HG02678 (cell line): ENCODE data around the gene RRM2.
"Not testable (repeated sequence)": the region's sequence is repeated elsewhere in the genome, so short reads cannot be mapped to it uniquely, and the experiment has no call there.

Experiments
- ATAC-seq: cut with Tn5 transposase; IDR thresholded peaks from one replicate; pipeline ENCODE4 v1.9.1; 2021; ENCODE audit warnings: mild to moderate bottlenecking, moderate library complexity; ENCODE audit not compliant: unreplicated experiment

The RRM2 gene

DNA sequence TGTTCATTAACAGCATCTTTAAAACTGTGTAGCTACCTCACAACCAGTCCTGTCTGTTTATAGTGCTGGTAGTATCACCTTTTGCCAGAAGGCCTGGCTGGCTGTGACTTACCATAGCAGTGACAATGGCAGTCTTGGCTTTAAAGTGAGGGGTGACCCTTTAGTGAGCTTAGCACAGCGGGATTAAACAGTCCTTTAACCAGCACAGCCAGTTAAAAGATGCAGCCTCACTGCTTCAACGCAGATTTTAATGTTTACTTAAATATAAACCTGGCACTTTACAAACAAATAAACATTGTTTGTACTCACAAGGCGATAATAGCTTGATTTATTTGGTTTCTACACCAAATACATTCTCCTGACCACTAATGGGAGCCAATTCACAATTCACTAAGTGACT, 7.0 kb downstream of the RRM2 start:
- ATAC-seq, result no peak

DNA sequence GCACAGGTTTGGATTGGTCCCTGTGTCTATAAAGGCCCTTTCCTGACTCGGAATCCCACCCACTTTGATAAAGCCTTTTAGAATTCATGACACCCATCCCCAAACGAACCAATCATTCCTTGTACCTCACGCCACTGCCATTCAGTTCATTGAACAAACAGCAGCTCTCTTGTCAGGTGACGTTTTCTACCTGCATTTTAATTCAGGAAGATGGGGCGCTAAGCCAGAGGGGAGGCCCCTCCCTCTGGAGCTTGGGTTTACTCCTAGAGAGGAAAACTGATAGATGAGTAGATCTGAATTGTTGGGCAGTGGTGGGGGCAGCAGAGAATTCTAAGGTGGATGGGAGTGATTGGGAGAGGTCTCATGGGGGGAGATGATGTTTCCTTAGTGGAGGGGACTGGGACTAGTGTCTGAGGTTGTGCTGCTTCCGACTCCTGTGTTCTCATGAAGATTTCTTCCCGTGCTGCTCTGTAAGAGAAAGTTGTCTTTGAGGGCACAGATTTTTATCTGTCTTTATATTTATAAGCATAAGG, 9.6 kb downstream of the RRM2 start:
- ATAC-seq, result no peak

DNA sequence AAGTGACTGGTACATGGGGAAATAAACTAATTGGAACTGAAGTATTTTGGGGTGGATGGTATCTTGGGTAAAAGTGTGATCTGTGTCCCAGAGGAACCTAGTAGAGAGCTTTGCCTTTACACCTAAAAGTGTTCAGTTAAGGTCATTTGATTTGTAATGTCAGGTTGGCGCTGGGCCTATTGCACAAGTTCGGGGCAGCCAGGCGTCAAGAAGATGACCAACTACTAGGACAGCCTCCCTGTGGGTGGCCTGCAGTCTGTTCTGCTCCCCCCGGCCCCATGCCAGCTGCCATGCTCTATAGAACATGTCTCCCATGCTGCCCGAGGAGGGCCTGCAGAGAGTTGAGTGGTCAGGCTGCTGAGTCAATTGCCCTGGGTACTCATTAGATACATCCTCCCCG, 10.1 kb downstream of the RRM2 start:
- ATAC-seq, result no peak

DNA sequence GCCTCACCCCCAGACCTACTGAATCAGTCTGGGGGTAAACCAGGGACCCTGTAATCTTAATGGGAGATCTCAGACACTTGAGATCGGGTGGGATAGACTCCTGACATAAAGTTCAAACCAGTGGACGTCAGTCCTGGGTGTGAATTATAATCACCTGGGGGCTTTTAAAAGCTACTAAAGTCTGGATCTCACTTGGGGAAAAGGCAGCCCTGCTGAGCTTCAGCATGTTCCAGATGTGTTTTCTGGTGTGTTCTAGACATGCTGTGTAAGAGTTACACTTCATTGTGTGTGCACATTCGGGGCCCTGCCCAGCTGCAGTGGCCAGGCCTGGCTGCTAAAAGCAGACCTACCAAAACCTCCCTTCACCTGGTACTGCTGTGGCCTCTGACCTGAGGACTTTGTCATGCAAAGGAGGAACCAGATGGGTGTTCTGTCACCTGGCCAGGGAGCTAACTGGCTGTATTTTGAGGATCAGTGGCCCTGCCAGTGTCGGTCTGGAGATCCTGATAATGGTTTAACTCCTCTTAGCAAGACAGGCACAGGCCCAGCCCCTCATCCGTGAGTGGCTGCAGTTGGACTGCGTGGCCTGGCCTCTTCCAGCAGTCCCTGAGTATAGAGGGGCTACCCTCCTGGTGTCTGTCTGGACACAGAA, 10.6 kb downstream of the RRM2 start:
- ATAC-seq, result no peak

DNA sequence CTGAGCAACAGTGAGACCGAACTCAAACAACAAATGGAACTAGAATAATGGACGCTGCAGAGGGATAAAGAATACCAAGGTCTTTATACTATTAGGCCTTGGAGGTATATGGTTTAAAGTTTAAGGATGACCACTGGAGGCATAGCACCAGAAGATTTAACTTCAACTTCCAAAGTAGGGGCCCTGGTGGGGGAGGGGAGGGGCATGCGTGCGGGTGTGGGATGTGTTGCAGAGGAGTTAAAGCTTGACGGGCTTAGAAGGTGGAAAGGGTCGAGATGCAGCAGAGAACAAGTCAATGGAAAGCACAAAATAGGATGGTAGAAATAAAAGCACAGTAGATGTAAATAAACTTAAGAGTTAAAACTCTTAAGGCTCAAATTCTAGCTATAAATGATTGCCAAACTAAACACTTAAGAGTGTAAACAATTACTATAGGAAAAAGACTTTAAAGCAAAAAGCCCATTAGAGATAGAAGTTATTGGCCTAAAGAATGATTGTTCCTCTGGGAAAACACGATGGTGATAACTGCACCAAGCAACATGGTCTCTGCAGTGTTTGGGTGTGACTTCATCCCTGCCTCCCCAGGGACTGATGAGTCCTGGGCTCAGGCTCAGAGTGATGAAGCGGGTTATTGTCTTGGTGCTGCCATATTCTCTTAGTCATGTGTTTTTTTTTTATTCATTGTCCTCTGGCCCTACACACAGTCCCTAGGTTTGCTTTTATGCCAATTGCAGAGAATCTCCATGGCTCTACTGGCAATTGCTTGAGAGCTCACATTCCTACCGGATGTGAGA, 13.0 kb downstream of the RRM2 start:
- ATAC-seq, result no peak

DNA sequence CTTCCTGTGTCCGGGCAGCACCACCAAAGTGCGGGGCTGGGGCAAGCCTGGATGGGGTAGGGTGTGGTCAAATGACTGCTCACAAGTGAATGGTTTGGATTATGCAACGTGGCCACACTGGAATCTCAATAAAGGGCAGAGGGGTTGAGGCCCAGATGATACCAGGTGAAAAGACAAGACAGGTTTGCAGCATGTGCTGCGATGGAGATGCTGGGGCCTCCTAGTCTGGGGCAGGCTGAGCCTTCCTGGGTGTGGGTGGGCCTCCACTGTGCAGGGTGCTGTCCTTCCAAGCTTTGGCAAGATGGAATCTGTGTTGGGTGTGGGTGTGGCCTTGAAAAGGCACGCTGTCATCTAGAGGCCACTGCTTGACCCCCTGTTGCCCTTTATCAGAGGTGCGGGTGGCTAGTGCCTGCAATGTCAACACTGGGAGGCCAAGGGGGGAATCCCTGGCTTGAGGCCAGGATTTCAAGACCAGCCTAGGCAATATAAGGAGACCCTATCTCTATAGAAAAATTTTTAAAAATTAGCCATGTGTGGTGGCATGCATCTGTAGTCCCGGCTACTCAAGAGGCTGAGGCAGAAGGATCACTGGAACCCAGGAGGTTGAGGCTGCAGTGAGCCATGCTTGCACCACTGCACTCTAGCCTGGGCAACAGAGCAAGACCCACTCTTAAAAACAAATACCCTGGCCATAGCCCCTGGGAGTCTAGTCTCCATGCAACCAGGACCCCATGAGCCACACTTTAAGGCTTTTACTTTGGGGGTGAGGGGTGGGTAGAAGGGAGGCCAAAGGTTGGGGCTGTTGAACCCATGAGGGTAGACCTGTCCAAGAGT, 13.8 kb downstream of the RRM2 start:
- no peak for ATAC-seq

DNA sequence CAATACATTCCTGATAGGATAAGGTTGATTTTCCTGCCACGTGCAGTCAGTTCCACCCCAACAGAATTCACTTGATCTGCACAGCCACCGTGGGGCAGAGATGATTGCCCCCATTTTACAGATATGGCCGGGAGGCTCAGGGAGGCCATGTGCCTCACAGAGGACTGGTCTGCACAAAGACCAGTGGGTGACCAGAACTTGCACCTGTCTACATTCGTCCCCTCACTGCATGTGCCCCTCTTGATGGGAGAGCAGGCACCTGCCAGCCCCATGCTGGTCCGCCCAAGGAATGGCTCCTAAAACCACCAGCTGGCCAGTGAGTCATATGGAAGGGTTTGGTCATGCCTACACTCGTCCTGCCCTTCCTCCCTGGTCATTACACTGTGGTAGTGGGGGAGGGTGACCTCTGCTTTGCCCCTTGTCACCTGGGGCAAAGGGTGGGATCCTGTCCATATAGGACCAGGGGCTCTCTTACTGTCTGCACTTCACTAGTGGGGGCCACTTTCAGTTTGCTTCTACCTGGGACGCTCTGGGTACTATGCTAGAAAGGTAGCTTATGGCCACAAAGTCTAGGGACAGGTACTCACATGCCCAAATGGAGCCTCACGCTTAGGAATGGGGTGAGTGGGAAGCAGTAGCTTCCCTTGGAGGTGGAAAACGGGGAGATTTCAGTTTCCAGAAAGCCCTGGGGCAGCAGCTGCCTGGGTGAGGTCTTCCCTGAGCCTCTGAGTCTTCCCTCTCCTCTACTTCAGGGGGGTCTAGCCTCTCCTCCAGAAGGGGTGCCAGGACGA, 14.7 kb downstream of the RRM2 start:
- no peak for ATAC-seq

DNA sequence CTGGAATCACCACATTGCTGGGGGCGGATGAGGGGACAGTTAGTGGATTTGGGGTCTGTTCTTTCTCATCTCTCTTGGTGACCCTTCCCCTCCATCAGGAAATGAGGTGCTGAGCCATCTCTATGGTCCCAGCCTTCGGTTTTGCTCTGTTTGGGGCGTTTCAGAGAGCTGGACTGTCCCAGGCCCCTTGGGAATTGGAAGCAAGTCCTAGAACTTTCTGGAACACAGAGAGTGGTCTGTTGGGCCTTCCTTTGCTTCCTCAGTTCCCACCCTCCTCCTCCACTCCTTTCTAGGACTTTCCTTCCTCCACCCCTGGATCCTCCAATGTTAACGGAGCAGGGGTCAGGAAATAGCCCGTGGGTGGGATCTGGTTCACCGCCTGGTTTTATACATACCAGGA, 17.0 kb downstream of the RRM2 start:
- ATAC-seq, result no peak

DNA sequence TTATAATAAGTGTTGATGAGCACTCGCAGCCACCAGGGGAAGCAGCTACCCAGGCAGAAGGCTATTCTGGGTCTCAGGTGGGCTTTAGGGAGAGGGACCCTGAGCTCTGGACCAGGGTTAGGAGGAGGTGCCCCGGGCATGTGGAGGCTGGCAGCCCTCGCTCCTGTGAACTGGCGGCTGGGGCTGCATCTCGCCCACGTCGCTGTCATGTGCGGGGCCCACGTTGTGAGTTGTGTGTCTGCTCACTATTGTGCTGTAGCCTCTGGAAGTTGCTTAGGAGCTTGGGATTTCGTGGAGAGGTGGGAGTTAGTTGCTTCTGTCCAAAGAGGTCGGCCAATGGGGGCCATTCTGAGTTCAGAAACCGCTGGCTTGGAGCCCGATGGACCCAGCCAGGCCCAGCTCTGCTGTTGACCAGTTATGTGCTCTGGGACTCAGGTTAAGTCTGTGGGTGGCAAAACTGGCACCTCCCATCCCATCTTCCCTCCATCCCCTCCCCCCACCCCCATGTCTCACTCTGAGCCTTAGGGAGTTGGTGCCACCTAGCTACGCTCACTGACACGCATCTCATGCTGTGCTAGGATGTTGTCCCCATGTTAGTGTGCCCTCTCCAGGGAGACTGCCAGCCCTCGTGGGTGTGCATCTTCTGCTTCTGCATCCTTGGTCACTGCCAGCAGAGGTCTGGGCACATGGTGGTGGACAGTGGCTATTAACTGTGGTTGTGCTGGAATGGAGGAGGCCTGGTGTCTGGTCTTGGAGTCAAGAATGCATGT, 18.5 kb downstream of the RRM2 start:
- ATAC-seq, result no peak

DNA sequence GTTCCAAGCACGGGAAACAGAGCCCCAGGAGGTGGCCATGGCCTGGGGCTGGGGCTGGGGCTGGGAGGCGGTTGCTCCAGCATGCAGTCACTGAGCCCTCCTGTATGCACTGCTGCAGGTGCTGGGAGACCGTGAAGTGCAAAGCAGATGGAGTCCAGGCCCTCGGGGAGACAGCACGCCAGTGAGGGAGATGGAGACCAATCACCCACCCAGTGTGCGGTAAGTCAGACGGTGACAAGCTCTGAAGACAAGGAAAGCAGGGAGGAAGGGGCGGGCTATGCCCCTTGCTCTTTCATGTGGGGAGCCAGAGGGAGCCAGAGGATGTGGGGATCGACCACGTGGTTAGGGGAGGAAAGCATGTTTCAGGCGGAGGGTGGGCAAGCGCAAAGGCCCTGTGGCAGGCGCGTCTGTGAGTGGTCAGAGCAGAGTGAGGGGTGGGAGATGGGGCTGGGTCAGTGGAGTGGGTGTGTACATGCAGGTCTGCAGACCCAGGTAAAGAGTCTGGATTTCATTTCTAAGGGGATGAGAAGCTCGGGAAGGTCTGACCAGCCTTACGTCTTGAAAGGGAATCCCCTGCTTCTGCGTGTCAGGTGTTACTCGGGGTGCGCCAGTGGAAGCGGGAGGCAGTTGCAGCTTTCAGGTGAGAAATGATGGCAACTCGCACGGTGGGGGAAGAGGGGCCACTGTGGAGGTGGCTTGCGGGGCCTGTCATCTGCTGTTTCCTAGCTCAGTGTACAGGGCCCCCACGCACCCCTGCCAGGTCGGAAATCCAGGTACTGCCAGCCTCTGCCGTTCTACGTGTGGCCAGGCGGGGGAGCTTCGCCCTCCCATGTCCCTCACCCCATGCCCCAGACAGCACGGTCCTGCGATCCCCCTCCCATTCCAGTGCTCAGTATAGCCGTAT, 19.4 kb downstream of the RRM2 start:
- no peak for ATAC-seq

DNA sequence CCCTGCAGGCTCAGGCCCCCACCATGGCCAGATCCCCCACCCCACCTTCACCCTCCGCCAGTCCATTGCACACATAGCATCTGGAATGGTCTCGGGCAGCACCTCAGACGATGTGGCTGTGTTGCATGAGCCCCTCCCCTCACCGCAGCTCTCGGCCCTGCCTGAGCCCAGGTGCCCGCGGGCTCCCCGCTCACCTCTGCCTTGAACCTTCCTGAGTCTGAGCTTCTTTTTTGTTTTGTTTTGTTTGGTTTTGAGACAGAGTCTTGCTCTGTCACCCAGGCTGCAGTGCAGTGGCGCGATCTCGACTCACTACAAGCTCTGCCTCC, 20.1 kb downstream of the RRM2 start:
- ATAC-seq, result no peak

DNA sequence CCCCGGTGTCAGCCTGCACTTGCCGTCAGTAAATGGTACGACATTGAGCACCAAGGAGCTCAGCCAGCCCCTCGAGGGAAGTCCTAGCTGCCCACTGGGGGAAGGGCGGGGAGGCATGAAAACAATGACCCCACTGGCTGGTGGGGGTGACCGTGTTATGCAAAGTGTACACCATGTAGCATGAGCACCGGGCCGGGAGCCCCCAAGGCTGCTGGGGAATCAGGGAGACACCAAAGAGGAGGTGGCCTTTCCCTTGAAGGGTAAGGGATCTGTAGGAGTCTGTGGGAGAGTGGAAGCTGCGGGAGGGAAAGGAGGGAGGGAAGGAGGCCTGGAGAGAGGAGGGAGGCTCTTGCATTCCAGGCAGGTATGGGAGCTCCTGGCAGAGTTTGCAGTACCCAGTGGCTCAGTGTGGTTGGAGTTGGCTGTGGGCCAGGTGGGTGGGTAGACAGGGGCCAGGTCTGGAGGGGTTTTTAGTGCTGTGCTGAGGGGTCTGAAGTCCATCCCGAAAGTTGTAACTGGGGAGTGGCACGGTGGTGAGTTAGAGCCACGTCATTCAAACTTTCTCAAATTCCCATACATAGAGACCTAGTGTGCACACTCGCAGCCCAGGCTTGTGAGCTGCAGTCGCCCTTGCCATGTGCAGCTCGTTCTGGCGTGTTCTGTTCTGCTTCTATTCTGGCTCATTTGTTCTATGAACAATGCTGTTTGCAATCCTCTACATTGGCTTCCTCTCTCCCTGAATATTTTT, 22.4 kb downstream of the RRM2 start:
- no peak for ATAC-seq

DNA sequence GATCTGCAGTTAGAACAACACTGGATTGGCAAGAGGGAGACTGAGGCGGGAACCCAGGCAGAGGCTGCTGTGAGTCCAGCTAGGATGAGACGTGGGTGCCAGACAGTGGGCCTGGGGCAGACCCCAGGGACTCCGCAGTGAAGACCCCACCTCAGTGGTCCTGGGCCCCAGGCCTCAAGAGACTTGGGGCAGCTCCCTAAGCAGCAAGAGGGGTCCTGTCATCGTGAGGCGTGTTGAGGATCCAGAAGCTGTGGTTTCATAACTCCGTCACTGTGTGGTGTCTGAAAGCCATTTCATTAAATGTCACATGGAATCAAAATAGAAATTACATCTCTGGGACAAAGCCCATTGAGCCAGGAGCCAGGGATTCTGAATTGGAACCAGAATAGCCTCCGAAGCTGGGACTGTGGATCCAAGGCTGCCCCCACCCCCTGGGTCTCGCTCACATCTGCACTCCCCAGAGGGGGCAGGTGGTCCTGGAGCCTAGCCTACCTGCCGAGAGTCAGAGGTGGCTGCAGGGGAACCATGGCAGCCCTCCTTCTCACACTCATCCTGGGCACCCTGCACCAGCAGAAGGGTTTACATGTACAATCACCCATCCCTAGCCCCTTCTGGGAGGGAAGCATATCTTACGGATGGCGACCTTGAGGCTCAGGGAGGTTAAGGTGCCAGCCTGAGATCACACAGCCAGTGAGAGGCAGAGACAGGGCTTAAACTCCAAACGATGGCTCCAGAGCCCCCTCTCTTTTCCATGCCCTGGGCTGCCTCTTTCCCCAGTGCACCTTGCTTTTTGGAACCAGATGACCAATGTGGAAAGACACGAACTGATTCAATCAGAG, 23.2 kb downstream of the RRM2 start:
- ATAC-seq, result no peak

DNA sequence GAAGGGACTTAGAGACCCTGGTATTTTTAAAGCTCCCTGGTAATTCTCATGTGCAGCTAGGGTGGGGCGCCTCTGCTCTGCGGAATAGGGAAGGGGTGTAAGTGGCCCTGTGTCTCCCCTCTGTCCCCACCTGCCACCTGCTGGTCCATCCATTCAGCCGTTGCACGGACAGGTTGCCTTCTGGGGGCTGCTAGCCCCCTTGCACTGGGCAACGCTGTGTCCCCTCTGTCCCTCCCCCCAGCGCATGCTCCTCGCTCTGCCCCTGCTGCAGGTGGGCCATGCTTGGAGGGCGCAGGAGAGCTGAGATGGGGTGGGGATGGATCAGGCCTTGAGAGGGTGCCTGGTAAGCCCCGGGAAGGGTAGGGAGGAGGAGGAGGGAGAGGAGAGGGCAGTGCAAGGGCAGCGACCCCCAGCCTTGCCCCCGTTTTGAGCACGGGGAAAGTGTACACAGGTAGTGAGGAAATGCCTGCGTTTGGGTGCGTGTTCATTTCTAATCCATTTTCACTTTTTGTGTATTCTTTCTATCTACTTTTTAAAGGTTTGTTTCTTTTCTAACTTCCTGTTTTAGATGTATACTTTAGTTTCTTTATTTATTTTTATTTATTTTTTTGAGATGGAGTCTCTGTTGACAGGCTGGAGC, 23.9 kb downstream of the RRM2 start:
- no peak for ATAC-seq

DNA sequence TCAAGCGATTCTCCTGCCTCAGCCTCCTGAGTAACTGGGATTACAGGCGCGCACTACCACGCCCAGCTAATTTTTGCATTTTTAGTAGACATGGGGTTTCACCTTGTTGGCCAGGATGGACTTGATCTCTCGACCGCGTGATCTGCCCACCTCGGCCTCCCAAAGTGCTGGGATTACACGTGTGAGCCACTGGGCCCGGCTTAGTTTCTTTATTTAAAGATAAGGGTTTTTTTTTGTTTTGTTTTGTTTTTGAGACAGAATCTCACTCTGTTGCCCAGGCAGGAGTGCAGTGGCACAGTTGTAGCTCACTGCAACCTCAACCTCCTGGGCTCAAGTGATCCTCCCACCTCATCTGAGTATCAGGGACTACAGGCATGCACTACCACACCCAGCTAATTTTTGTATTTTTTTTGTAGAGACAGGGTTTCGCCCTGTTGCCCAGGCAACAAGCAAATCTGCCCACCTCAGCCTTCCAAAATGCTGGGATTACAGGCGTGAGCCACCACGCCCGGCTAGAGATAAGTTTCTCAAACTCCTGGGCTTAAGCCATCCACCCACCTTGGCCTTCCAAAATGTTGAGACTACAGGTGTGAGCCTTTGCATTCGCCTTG, 24.6 kb downstream of the RRM2 start:
- ATAC-seq, result not testable (repeated sequence)

DNA sequence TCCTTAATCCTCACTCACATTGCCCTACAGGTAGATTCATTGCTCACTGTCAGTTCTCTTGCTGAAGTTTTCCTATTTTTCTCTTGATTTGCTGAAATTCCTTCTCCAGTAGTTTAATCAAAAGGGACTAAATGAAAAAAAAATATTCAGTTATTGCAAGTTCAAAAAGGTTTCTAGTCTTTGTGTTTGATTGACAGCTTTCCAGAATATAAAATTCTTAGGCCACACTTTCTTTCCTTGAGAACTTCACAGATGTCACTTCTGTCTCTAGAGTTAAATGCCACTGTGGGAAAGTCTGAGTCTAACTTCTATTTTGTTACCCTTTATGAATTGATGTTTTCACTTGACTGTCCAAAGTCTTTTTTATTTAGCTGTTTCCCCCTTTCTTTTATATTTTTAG, 25.7 kb downstream of the RRM2 start:
- ATAC-seq, result no peak

DNA sequence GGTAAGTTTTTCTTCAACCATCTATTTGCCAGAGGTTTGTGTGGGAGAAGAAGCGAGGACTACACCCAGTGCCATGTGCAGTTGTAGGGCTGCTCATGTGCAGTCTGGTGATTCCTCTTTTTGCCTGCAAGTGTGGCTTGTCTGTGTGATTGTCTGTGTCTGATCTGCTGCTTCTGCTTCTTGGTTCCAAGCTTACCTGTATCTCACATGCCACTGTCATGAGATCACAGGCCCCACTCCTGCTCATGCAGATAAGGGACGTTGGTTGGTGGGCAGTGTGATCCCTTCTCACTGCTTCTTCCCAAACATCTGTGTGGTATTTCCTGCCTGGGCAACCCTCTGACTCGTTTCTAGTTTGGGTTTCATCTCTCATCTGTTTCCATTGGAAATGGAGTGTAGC, 27.1 kb downstream of the RRM2 start:
- no peak for ATAC-seq
